Tibial artery (tissue), 4 donors: ENCODE results near the gene CD8B.

Experiments used
- DNase-seq, 2 donors: peaks; one replicate each; pipeline ENCODE4 v3.0.0-alpha.2; 2019
- H3K27ac ChIP-seq, 2 donors: fragments of 200-600 bp; sonication (generic) in 1 of 2; 1 replicate in 1 of 2; 2 replicates in 1 of 2; pipeline ENCODE4 v1.5.1; 2018 to 2019; ENCODE audit warnings: mild to moderate bottlenecking in 1 of 2
- H3K27me3 ChIP-seq, 2 donors: fragments of 200-600 bp; sonication (generic) in 1 of 2; one replicate each; pipeline versions ENCODE4 v1.5.1 to v1.6.0; 2016 to 2019
- H3K36me3 ChIP-seq, 3 donors: fragments of 200-600 bp; sonication (generic) in 2 of 3; one replicate each; pipeline ENCODE4 v1.5.1; 2016 to 2019; ENCODE audit warnings: mild to moderate bottlenecking in 2 of 3
- H3K4me1 ChIP-seq, 4 donors: fragments of 200-600 bp; sonication (generic) in 2 of 4; 1 replicate in 3 of 4; 2 replicates in 1 of 4; pipeline ENCODE4 v1.5.1; 2016 to 2019
- H3K4me3 ChIP-seq, 2 donors: fragments of 200-600 bp; sonication (generic) in 1 of 2; 1 replicate in 1 of 2; 2 replicates in 1 of 2; pipeline ENCODE4 v1.5.1; 2018 to 2019; ENCODE audit warnings: mild to moderate bottlenecking in 2 of 2
- H3K9me3 ChIP-seq, 3 donors: fragments of 200-600 bp; sonication (generic) in 1 of 3; one replicate each; pipeline ENCODE4 v1.5.1; 2016 to 2019
- CTCF ChIP-seq, 2 experiments: fragments of 200-600 bp in 1 of 2; fragments of 450-650 bp in 1 of 2; IDR thresholded peaks; one replicate each; pipeline ENCODE4 v1.5.1; 2017 to 2019; ENCODE audit warnings: antibody characterized with exemption in 2 of 2, mild to moderate bottlenecking in 1 of 2, moderate library complexity in 1 of 2
- intact Hi-C: fragments of 100-400 bp; cut with DNase I; formaldehyde crosslinking; loops from one replicate; pipeline ENCODE4 v1.15.0; 2023; ENCODE audit warnings: low total_unique reads

The CD8B gene

DNA sequence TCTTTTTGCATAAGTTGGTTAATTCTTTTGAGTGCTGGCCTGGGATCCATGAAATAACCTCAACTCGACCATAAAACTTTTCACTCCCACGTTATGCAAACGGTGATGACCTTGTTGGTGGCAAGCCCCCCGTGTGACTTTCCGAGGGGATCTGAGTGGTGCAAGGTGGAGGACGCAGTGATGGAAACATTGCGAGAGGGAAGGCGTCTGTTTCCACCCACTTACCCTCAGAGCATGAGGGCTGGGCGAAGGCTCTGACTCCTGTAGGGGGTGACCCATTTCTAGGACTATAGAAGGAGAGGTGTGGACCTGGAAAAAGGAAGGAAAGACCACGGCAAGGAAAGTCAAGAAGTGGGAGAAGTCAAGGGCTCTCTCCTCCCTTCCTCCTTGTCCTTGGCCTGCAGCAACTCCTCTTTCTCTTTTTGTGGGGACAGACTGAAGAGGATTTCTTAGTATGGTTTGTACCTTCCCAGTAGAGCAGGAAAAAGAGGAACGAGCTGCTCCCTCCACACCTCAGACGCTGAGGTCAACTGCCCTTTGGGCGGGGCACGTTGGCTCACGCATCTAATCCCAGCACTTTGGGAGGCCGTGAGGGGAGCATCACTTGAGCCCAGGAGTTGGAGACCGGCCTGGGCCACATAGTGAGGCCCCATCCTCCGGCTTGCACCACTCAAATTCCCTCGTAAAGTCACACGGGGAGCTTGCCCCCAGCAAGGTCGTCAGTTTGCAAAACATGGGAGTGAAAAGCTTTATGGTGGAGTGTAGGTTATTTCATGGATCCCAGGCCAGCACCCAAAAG is 55.4 kb downstream of the CD8B start:
- peaks cover 0 to 29% (median 20%) of the 10 kb centered on the region in 4 donors for H3K4me1 ChIP-seq
- H3K4me3 ChIP-seq = no peak overlapping the region
- no peak for DNase-seq
- H3K9me3 ChIP-seq = no peaks in the 10 kb centered on the region
- no peak for TF ChIP-seq CTCF (IDR thresholded peaks at IDR 0.05)
- no peaks in the 10 kb centered on the region for H3K36me3 ChIP-seq
- H3K27ac ChIP-seq = no peak overlapping the region
- H3K27me3 ChIP-seq = peaks cover 0 to 16% of the 10 kb centered on the region in 2 donors
- intact Hi-C loops = no loop called here

DNA sequence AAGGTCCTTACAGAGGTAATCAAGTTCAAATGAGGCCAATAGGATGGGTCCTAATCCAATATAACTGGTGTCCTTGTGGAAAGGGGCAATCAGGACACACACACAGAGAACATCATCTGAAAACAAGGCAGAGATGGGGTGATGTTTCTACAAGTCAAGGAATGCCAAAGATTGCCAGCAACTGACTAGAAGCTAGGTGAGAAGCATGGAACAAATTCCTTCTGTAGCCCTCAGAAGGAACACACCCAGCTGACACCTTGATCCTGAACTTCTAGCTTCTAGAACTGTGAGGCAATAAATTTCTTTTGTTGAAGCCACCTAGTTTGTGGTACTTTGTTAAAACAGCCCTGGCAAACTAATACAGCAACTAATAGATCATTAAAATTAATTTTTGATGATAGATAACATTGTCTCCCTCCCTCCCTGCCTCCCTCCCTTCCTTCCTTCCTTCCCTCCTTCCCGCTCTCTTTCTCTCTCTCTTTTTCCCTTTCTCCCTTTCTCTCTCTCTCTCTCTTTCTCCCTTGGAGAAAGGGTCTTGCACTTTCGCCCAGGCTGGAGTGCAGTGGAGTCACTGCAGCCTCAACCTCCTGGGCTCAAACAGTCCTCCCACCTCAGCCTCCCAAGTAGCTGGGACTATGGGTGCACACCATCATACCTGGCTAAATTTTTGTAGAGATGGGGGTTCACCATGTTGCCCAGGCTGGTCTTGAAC is 60.7 kb downstream of the CD8B start:
- no peak for DNase-seq
- no peaks in the 10 kb centered on the region for H3K4me1 ChIP-seq
- intact Hi-C loops = no loop called here
- H3K27ac ChIP-seq = no peak overlapping the region
- no peaks in the 10 kb centered on the region for H3K36me3 ChIP-seq
- TF ChIP-seq CTCF (IDR thresholded peaks at IDR 0.05) = no peak
- no peaks in the 10 kb centered on the region for H3K27me3 ChIP-seq
- H3K4me3 ChIP-seq = no peak overlapping the region
- peaks cover 0 to 14% (median 12%) of the 10 kb centered on the region in 3 donors for H3K9me3 ChIP-seq

DNA sequence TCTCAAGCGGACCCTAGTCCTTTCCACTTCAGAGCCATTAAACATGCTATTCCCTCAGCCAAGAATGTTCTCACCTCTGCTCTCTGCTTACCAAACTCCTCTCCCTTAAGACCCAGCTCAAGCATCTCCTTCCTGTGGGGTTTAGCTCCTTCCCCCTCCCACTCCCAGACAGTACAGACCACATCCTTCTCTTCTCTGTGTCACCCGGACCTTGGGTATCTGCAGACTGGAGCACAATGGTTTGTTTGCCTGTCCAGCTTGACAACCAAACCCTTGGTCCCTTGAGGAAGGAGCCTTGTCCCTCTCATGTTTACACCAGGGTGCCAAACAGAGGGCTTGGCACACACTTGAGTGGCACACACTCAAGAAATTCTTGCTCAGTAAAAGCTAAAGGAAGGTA is 66.8 kb downstream of the CD8B start:
- DNase-seq = no peak
- Histone ChIP-seq H3K27ac (no peak overlapping the region), H3K4me3 (no peak overlapping the region), H3K9me3 (peaks cover 0 to 16% (median 12%) of the 10 kb centered on the region in 3 donors), H3K36me3 (no peaks in the 10 kb centered on the region), H3K27me3 (peaks cover 0 to 45% of the 10 kb centered on the region in 2 donors), H3K4me1 (peaks cover 0 to 18% (median 12%) of the 10 kb centered on the region in 4 donors)
- intact Hi-C loops = no loop called here
- TF ChIP-seq CTCF (IDR thresholded peaks at IDR 0.05) = no peak

- no peak overlapping the region for H3K27ac ChIP-seq
- peaks cover 0 to 16% (median 12%) of the 10 kb centered on the region in 3 donors for H3K9me3 ChIP-seq
- peaks cover 3 to 56% of the 10 kb centered on the region in 2 donors for H3K27me3 ChIP-seq
- intact Hi-C loops = no loop called here
- TF ChIP-seq CTCF (IDR thresholded peaks at IDR 0.05) = no peak
- no peaks in the 10 kb centered on the region for H3K36me3 ChIP-seq
- H3K4me1 ChIP-seq = peaks cover 0 to 29% (median 23%) of the 10 kb centered on the region in 4 donors
- no peak for DNase-seq
- H3K4me3 ChIP-seq = no peak overlapping the region
These were observed 67.9 kb downstream of the CD8B start for GRCh38 chr2:86793752-86794151.

DNA sequence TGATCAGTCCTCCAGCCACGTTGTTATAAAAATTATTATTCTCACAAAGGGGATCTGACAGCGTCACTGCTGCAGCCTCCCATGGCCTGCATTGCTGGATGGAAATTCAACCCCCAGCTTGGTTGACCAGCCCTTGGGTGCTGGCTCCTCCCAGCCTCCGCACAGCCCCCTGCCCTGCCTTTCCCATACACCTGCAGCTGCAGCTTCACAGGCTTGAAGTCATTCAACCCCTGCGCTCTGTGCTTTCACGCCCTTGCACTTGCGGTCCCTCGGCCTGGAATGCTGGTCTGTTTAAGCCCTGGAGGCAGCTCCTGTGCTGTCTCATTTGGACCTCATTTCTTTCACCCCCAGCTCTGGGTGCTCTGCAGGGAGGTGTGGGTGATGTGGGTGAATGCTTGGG is 70.1 kb downstream of the CD8B start:
- no peak for TF ChIP-seq CTCF (IDR thresholded peaks at IDR 0.05)
- Histone ChIP-seq H3K36me3 (no peaks in the 10 kb centered on the region), H3K9me3 (peaks cover 0 to 7% (median 4%) of the 10 kb centered on the region in 3 donors), H3K27me3 (peaks cover 3 to 58% of the 10 kb centered on the region in 2 donors), H3K4me3 (no peak overlapping the region), H3K27ac (no peak overlapping the region), H3K4me1 (peaks cover 0 to 45% (median 30%) of the 10 kb centered on the region in 4 donors)
- DNase-seq = no peak
- intact Hi-C loops = no loop called here
